ENCODE results near the gene MAST4.

- TF ChIP-seq CTCF (IDR thresholded peaks at IDR 0.05; ENCODE audit: low read depth, low read length, poor library complexity, severe bottlenecking) (no peak), EZH2phosphoT487 (IDR thresholded peaks at IDR 0.05; ENCODE audit: borderline replicate concordance, low read length) (no peak)
Observed at GRCh38 chr5:67045816-67046740, 449.9 kb downstream of the MAST4 start.

Measured in DOHH2 (cell line).